Measurements from ENCODE around the gene MAL.
"Not testable (repeated sequence)": the region's sequence is repeated elsewhere in the genome, so short reads cannot be mapped to it uniquely, and the experiment has no call there.

The MAL gene

DNA sequence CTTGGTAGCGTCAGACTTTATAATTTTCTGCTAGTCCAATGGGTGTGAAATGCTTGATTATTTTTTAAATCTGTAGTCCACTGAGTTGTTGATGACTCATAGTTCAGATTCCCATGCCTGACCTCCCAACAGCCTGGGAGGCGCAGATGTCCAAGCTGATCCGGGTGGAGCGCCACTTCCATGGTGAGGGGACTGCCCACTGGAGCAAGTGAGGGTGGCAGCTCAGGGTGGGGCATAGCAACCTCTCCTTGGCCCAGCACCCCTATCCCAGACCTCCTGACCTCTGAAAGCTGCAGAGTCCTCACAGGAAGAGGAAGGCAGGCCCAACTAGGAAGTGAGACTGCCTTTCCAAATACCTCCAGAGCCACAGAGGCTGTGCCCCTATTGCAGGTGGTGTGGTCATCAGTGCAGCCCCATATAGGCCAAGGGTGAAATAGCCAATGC is 4.4 kb downstream of the MAL start:
- Histone ChIP-seq H3K27ac (no peak overlapping the region), H3K4me3 (no peak overlapping the region)

DNA sequence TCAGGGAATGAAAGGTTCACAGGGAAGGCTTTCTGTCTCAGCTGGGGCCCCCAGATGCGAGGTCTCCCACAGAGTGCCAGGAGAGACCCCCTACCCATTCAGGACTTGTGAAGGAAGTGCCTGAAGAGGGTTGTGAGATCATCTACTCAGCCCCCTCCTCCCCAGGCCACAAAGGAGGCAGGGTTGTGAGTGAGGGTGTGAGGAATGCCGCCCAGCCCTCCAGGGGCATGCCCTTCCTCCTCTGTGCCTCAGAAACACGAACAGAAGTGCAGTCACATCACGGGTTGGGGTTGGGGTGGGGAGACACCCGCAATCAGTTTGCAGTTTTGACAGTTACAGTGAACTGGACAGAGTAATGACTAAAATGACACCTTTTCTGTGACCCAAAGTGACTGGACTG is 5.0 kb downstream of the MAL start:
- H3K4me3 ChIP-seq: no peak overlapping the region
- no peak overlapping the region for H3K27ac ChIP-seq

DNA sequence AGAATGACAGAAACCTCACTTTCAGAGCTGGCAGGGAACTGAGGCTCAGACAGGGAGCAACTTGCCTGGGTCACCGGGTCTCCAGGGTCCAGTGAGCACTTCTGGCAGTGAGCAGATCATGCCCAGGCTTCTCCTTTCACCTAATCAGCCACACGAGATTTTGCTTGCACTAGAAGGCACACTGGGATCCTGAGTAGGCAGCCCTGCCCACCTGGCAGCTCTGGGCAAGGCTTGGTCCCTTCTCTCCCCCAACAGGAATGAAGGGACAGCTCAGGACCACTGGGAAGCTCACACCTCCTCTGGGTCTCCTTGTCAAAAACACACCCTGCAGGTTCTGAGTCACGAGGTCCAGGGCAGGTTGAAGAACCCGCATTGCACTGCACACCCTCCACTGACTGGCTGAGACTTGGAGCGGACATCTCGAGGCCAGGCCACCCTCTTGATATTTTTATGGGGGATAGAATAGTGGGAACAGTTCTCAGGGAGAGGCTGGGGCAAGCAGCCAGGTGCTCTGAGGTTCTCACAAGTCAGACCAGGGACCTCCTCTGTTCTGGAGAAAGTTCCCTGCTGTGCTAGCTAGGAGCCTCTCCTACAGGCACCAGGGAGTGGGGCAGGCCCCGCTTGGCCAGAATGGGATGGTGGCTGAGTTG is 5.7 kb downstream of the MAL start:
- H3K27ac ChIP-seq: no peak overlapping the region
- H3K4me3 ChIP-seq: no peak overlapping the region

DNA sequence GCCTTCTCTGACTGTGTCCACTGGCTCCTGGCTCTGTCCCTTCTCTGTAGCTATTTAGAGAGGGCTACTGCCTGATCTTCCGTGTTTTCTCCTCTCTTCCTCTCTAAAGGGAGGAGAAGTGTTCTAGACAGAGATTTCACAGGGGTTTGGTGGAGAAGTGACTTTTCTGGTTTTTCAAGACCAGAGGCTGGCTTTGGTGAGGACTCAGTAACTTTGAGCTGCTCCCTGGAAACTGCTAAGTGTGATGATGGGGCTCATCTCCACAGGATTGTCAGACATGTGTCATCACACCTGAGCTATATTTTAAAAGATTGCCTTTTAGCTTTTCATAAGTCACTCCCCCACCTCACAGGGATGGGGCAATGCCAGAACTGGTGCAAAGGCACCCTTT is 6.2 kb downstream of the MAL start:
- H3K27ac ChIP-seq: no peak overlapping the region
- H3K4me3 ChIP-seq: no peak overlapping the region

DNA sequence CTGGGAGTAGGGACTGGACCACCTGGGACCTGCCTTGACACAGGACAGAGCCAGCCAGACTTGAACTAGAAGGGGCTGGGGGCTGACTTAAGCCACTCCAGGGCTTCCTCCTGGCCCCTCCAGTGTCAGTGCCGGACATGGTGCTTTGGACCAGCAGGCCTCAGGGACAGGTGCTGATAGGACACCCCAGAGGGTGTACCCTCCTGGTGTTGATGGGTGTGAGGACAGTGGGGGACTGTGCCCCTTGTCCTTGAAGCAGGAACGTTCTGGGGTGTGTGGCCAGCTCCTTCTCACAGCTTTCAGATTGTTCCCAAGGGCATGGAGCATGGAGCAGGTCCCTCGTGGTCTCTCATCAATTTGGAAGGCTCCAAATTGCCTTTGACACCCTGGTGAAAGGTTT is 6.8 kb downstream of the MAL start:
- Histone ChIP-seq H3K27ac (no peak overlapping the region), H3K4me3 (no peak overlapping the region)

DNA sequence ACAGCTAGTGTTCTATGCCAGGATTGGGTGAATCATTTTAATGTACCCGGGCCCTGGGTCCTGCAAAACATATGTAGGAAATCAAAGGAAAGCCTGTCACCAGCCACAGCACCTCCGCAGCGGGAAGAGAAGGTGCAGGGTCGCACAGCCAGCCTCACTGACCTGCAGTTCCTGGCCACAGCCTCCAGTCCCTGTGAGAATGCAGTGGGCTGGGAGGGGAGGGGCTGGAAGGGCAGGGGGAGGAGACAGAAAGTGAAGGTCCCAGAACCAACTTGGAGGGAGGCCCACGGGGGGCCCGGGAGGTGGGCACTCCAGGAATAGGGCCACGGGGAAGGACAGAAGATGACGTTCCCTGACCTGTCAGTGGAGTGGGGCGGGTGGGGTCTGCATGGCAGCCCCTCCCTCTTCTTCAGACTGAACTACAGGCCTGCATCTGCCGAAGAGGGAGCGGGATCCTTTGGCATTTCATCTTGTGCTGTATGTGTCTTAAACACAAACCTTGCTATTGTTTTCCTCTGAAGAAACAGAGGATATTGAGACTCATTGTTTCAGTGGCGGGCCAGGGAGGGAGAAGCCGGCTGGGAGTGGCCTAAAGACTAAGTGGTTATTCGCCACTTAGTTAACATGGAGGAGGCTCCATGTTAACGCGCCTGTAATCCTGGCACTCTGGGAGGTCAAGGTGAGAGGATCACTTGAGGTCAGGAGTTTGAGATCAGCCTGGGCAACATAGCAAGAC is 7.5 kb downstream of the MAL start:
- Histone ChIP-seq H3K4me3 (no peak overlapping the region), H3K27ac (no peak overlapping the region)

DNA sequence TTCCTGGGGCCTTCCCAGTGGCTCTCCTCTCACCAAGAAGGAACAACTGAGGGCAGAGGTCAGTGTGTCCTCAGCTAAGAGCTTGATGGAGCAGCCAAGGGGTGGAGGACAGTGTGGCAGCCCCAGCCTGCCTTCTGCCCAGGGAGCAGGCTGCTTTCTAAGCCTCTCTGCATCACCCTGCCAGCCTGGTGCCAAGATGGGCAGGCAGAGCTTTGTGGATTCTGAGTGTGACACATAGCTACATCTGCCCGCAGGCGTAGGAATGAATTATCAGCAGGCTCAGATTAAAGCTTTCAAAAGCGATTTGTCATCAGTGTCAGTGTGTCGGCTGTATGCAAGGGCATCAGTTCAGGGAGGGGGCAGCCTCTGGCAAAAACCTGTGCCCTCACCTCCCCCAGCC is 8.7 kb downstream of the MAL start:
- no peak overlapping the region for H3K4me3 ChIP-seq
- no peak overlapping the region for H3K27ac ChIP-seq

DNA sequence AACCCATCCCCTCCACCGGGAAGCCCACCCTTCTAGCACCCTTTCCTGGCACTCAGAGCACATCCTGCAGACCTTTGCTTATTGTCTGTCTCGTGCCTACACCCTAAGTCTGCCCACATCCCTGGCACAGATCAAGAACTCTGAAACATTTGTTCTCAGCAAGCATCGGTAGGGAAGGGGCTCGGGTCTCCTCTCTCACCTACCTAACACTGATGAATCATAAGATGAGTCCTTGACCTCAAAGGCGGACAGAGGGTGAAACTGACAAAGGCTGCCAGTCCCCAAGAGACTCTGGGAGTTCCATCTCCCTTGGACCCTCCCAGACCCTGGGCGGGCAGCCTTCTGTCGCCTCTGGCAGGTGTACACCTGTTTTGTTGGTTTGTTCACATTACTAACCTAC is 9.3 kb downstream of the MAL start:
- Histone ChIP-seq H3K27ac (no peak overlapping the region), H3K4me3 (no peak overlapping the region)

DNA sequence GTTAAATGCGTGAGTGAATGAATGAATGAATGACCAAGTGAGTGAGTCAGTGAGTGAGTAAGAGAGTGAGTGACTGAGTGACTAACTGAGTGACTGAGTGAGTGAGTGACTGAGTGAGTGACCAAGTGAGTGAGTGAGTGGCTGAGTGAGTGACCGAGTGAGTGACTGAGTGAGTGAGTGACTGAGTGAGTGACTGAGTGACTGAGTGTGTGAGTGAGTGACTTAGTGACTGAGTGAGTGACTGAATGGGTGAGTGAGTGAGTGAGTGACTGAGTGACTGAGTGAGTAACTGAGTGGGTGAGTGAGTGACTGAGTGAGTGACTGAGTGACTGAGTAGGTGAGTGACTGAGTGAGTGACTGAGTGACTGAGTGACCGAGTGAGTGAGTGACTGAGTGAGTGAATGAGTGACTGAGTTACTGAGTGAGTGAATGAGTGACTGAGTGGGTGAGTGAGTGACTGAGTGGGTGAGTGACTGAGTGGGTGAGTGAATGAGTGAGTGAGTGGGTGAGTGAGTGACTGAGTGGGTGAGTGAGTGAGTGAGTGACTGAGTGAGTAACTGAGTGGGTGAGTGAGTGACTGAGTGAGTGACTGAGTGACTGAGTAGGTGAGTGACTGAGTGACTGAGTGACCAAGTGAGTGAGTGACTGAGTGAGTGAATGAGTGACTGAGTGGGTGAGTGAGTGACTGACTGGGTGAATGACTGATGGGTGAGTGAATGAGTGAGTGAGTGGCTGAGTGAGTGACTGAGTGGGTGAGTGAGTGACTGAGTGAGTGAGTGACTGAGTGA is 11.3 kb downstream of the MAL start:
- no peak overlapping the region for H3K27ac ChIP-seq
- no peak overlapping the region for H3K4me3 ChIP-seq

DNA sequence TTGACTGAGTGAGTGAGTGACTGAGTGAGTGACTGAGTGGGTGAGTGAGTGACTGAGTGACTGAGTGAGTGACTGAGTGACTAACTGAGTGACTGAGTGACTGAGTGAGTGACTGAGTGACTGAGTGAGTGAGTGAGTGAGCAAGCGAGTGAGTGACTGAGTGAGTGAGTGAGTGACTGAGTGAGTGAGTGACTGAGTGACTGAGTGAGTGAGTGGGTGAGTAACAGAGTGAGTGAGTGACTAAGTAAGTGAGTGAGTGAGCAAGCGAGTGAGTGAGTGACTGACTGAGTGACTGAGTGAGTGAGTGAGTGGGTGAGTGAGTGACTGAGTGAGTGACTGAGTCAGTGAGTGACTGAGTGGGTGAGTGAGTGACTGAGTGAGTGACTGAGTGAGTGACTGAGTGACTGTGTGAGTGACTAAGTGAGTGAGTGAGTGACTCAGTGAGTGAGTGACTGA is 11.9 kb downstream of the MAL start:
- no peak overlapping the region for H3K27ac ChIP-seq
- no peak overlapping the region for H3K4me3 ChIP-seq

DNA sequence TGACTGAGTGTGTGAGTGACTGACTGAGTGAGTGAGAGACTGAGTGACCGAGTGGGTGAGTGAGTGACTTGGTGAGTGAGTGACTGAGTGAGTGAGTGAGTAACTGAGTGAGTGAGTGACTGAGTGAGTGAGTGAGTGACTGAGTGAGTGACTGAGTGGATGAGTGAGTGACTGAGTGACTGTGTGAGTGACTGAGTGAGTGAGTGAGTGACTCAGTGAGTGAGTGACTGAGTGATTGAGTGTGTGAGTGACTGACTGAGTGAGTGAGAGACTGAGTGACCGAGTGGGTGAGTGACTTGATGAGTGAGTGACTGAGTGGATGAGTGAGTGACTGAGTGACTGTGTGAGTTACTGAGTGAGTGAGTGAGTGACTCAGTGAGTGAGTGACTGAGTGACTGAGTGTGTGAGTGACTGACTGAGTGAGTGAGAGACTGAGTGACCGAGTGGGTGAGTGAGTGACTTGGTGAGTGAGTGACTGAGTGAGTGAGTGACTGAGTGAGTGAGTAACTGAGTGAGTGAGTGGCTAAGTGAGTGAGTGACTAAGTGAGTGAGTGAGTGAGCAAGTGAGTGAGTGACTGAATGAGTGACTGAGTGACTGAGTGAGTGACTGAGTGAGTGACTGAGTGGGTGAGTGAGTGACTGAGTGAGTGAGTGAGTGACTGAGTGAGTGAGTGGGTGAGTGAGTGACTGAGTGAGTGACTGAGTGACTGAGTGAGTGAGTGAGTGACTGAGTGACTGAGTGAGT is 12.5 kb downstream of the MAL start:
- H3K4me3 ChIP-seq, H3K27ac ChIP-seq: not testable (repeated sequence)

DNA sequence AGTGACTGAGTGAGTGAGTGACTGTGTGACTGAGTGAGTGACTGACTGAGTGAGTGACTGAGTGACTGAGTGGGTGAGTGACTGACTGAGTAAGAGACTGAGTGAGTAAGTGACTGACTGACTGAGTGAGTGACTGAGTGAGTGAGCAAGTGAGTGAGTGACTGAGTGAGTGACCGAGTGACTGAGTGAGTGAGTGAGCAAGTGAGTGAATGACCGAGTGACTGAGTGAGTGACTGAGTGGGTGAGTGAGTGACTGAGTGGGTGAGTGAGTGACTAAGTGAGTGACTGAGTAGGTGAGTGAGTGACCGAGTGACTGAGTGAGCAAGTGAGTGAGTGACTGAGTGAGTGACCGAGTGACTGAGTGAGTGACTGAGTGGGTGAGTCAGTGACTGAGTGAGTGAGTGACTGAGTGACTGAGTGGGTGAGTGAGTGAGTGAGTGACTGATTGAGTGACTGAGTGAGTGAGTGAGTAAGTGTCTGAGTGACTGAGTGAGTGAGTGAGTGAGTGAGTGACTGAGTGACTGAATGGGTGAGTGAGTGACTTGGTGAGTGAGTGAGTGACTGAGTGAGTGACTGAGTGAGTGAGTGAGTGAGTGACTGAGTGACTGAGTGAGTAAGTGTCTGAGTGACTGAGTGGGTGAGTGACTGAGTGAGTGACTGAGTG is 13.3 kb downstream of the MAL start:
- Histone ChIP-seq H3K4me3 (no peak overlapping the region), H3K27ac (no peak overlapping the region)

DNA sequence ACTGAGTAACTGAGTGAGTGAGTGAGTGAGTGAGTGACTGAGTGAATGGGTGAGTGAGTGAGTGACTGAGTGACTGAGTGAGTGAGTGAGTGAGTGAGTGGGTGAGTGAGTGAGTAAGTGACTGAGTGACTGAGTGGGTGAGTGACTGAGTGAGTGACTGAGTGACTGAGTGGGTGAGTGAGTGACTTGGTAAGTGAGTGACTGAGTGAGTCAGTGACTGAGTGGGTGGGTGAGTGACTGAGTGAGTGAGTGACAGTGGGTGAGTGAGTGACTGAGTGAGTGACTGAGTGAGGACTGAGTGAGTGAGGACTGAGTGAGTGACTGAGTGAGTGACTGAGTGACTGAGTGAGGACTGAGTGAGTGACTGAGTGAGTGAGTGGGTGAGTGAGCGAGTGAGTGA is 13.9 kb downstream of the MAL start:
- Histone ChIP-seq H3K4me3 (no peak overlapping the region), H3K27ac (no peak overlapping the region)

DNA sequence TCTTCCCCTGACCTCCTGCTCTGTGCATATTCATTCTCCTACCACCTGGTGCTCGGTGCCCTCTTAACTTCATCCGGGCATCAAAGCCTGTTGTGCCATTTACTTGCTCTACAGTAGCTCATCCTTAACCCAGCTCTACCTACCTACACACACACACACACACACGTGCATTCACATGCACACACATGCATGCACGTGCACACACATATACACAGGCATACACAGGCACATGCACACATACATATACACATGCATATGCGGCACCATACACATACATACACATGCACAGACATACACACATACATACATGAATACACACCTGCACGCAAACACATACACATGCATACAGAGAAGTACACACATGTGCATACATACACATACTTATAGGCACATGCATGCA is 14.5 kb downstream of the MAL start:
- no peak overlapping the region for H3K4me3 ChIP-seq

DNA sequence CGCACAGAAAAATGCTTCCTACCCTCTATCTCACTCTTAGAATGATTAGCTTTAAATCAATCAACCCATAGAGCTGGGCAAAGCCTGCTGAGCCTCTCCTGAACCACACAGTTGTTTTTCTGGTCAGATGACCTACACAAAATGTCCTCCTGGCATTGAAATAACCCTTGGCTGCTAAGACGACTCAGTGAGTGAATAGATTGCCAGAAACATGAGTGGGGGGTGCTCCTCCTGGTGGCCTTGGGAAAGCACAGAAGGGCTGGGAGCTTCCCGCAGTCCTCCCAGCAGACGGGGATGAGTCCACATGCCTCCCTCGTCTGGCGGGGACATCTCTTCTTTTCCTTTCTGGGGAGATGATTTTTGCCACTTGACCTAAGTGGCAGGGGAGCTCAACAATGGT is 14.9 kb downstream of the MAL start:
- H3K27ac ChIP-seq: peak overlapping the region in 1 of 21 experiments; percentile 13
- H3K4me3 ChIP-seq: no peak overlapping the region

More for the DNA sequence above, 14.5 kb downstream of the MAL start:
- H3K27ac ChIP-seq: no peak overlapping the region

DNA sequence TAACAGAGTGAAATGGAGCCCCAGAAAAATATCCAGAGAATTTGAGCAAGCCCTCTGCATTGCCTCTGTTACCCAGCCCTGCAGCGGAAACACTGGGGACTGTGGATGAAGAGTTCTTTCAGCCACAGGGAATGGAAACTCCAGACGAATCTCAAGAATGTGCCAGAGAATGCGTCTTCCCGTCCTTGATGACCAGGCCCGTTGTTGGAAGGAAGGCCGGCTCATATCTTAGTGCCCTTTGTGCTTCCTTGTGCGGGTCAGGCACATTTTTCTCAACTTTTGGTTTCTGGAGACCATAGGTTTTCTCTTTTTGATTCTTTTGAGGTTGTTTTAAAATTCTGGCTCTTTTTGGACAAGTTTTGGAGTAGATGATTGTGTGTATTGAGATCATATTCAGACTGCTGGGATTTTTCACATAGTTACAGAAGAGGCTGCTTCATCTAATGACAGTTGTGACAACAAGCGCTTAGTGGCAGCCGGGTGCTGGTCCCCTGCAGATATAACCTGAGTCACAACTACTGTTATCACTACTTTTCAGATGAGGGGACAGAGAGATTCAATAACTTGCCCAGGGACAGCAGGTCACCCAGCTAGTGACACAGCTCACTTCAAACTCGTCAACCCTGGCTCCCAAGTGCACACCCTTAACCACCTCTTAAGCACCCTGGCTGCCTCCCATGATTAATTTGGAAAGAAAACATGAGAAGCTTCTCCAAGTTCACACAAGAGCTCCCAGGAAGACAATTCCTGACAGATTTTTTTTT is 15.7 kb downstream of the MAL start:
- H3K27ac ChIP-seq: no peak overlapping the region
- no peak overlapping the region for H3K4me3 ChIP-seq

DNA sequence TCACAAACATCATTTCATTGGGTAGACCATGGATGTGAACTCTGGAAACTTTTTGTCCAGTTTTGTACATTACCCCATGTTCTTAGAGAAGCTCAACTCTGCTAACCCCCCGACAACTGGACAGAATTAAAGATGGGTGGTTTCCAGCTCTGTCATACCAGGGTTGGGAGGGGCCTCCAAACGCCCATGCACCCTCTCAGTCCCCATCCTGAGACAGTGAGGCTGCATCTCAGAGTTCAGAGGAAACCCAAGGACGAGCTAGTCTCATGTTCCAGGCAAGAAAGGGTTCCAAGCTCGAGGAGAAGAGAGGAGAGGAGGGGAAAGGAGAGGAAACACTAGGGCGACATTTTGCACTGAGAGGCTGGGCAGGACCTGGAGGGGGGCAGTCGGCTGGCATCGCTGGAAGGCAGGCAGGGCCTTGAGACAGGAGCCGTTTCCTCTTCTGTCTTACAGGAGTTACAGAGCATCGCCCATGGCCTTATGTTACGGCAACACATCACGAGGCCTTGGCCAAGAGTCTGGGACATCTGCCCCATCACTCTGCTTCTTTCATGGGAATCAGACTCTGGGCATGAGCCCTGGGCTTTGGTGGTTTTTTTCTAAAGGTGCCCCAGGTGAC is 16.4 kb downstream of the MAL start:
- Histone ChIP-seq H3K27ac (peak overlapping the region in 1 of 21 experiments; percentile 23), H3K4me3 (no peak overlapping the region)

DNA sequence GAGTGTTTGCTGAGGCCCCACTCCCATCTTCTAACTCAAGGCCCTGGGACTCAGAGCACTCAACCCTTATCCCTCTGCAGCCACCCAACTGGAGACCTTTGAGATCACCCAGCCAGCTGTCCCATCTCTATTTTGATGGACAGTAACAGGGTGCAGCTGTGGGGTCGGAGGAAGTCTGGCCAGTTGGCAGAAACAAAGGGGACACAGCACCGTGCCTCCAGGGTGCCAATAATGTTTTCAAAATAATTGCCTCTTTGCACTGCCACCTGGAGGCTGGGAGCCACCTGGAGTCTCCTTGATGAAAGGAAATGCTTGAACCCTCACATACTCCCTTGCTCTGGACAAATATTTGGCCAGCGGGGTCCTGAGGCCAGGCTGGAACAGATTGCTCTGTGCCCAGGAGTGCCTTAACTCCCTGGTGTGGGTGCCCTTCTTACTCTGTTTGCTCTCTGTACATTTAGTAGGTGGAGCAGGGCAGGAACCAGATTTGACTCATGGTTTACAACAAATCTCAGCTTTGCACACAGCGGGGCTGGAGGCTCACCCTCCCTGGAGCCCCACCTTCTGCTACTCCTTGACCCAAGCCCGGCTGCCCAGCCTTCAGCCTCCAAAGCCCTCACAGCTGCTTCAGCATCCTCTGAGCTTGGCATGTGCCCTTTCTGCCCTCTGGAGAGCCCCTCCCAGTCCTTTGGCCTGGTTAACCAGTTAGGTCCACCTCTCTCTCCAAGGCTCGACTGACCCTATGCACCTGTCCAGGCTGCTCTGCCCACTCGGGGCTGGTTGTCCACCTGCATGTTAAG is 17.2 kb downstream of the MAL start:
- H3K4me3 ChIP-seq: no peak overlapping the region
- no peak overlapping the region for H3K27ac ChIP-seq

Measured in skin epidermis (tissue), 12 donors.